Activated CD8-positive, alpha-beta memory T cell treated with anti-CD3 and anti-CD28 coated beads for 48 hours (primary cell): ENCODE measurements around the gene BCL11B.

Experiments
- DNase-seq, 3 experiments: peaks; one replicate each; pipeline ENCODE4 v3.0.0-alpha.2; 2020; ENCODE audit warnings: low read depth in 2 of 3, low spot score in 2 of 3

BCL11B gene

GRCh38 chr14:99168330-99168729, 103.7 kb downstream of the BCL11B start:
- DNase-seq: no peak

- DNase-seq: no peak
Measured at GRCh38 chr14:99166506-99166905, 105.5 kb downstream of the BCL11B start.

GRCh38 chr14:99164712-99165111, 107.3 kb downstream of the BCL11B start:
- DNase-seq: no peak

- no peak for DNase-seq
Measured at GRCh38 chr14:99163446-99163845, 108.6 kb downstream of the BCL11B start.

GRCh38 chr14:99159341-99160340, 112.4 kb downstream of the BCL11B start:
- no peak for DNase-seq

- DNase-seq: no peak
Measured at GRCh38 chr14:99158646-99159165, 113.3 kb downstream of the BCL11B start.

GRCh38 chr14:99158150-99158549, 113.8 kb downstream of the BCL11B start:
- no peak for DNase-seq

- DNase-seq: no peak
Measured at GRCh38 chr14:99157676-99158075, 114.3 kb downstream of the BCL11B start.

- DNase-seq: no peak
Measured at GRCh38 chr14:99157246-99157645, 114.8 kb downstream of the BCL11B start.

GRCh38 chr14:99156814-99157213, 115.2 kb downstream of the BCL11B start:
- DNase-seq: no peak

- no peak for DNase-seq
Measured at GRCh38 chr14:99156090-99156425, 115.9 kb downstream of the BCL11B start.

- no peak for DNase-seq
Measured at GRCh38 chr14:99155173-99156089, 116.6 kb downstream of the BCL11B start.

- DNase-seq: no peak
Measured at GRCh38 chr14:99150236-99150635, 121.8 kb downstream of the BCL11B start.

GRCh38 chr14:99148861-99149610, 123.0 kb downstream of the BCL11B start:
- no peak for DNase-seq

GRCh38 chr14:99148131-99148530, 123.9 kb downstream of the BCL11B start:
- DNase-seq: no peak

- DNase-seq: no peak
Measured at GRCh38 chr14:99147366-99147740, 124.6 kb downstream of the BCL11B start.

GRCh38 chr14:99146616-99147365, 125.2 kb downstream of the BCL11B start:
- no peak for DNase-seq

- no peak for DNase-seq
Measured at GRCh38 chr14:99145307-99145706, 126.7 kb downstream of the BCL11B start.

GRCh38 chr14:99143793-99144192, 128.2 kb downstream of the BCL11B start:
- DNase-seq: no peak

- DNase-seq: no peak
Measured at GRCh38 chr14:99143126-99143525, 128.9 kb downstream of the BCL11B start.
